ENCODE data around the gene APOA4.
A peak's percentile ranks its signal among the peaks of the same experiment; 100 is the strongest.

The APOA4 gene

DNA sequence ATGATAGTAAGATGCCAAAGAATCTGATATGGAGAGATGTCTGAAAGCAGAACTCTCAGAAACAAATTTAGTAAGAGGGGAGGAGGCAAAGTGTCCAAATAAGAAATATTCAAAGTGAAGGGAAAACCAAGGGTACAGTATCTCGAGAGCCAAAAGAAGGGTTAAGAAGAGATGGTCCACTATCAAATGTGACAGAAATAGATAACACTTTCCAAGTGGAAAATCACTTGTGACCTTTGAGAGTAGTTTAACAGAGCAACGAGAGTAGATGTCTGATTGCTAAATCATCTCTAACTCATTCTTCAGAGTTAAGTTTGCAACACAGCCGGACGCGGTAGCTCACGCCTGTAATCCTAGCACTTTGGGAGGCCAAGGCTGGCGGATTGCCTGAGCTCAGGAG, 46.0 kb downstream of the APOA4 start:
- no peak for DNase-seq (ENCODE audit: low read depth, low spot score)

DNA sequence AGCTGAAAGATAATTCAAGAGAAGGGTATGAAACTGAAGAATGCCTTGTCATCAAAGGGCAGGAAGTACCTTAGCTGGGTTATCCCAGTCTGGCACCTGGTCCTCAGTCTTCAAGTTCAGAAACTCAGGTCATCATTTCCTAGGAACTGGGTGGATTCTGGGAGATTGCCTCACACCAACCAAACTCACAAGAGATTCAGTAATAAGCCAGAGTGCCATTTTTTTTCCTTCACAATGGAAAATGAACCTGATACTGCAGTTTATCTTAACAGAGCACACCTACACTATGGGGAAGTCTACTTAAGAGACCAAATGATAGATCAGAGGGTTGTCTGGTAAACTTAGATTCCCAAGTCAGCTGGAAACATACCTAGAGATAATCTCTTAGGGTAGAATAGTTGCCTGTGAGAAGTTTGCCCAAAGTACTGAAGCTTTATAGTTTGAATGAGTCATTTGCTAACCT, 46.6 kb downstream of the APOA4 start:
- no peak for DNase-seq (ENCODE audit: low read depth, low spot score)

DNA sequence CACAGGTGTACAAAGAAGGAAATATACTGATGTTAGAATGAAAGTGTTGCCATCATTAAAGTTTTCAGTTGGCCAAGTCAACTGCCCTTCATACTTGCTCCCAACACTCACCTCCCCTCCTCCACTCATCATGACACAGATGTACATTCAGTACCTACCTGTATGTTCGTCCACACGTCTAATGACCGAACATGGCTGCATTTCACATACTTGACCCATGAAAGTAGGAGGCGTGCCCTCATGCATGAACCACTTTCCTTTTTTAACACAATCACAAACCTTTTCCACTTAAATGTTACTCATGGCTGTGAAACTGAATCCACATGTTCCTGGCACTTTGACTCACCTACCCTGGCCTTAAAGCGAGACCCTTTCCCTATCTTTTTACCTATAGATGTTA, 47.1 kb downstream of the APOA4 start:
- DNase-seq (ENCODE audit: low read depth, low spot score): no peak

DNA sequence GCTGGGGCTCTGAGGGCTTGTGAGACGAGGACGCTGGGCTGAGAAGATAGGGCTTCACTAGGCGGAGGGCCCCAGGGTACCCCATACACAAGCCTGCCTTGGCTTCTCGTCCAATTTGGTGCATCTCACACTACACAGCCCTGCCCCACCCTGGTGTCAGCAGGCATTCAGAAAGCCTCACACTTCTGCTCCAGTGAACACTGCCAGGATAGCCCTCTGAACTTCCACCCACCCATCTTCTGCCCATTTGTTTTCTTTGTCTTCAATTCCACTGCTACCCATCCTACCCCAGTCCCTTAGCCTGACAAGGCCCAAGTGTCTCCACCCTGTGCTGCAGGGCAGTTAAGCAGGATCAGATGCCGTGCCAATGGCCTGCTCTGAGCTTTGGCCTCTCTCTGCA, 48.4 kb downstream of the APOA4 start:
- DNase-seq (ENCODE audit: low read depth, low spot score): no peak

DNA sequence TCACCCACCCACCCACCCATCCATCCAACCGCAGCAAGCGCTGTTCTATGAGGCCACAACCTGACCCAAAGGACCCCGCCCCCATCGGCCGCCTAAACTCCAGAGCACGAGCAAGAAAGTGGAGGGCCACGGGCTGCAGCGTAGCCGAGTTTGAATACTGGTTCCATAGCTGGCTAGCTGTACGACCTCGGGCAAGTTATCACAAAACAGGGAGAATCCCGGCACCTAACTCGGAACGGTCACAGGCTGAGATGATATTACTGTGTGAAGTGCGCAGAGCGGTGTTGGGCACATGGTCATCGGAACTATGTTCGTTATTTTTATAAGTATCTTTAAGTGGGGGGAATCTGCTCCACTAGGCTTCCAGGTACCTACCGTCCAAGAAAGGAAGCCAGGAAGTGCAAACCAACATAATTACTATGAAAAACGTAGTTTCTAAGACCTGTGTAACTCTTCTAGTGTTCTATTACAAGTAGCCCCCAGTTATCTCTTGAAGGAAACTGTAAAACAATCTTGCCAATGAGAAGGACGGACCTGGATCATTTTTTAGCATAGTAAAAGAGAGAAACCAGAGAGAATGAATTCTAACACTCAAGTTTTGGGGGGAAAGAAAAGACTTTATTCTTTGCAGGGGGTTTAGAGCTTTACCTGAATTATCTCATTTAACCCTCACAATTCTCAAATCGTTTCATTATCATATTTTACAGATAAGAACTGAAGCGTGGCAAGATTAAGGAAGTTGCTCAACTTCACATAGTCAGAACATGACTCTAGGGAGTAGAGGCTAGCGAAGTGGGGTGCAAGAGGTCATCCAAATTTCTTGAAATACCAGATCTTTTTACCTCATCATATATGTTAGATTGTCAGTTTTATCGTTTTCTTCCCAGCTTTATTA, 49.7 kb downstream of the APOA4 start:
- DNase-seq (ENCODE audit: low read depth, low spot score): no peak

DNA sequence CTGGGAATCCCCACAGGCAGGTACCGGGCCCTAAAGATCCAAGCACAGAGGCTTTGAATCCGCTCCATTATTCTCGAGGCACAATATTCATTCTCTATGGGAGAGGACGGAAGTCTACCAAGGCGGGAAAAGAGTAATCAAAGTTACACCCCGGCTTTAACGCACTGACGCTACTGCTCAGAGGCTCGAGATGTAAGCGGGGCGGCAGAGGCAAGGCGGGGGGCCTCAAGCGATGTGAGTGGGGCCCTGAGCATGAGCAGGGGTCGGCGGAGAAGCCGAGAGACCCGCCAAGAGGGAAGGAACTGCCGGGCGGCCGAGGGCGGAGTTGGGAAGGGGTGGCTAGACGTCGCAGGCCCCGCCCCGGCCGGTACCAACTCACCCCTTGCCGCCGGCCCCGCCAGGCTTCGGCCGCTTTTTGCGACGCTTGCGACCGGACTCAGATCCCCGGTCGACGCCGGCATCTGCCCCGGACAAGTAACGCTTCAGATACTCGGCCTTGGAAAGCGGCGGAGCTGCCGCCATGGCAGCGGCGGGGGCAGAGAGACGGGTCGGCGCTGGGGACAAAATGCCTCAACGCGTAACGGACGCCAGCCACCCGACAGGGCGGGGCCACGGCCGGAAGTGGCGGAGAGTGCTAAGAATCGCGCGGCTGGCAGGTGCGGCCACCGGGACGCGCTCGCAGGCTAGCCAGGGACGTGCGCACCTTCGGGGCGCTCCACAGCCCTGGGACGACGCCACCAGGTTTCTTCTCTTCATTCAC, 50.5 kb downstream of the APOA4 start, which contains the start of gene BUD13:
Gene BUD13, minus strand, starts transcription at position 545 of the 760 bp plus-strand sequence. Its CDS starts 23 bp downstream, at position 522.
- peak; percentile 90 for DNase-seq (ENCODE audit: low read depth, low spot score)

DNA sequence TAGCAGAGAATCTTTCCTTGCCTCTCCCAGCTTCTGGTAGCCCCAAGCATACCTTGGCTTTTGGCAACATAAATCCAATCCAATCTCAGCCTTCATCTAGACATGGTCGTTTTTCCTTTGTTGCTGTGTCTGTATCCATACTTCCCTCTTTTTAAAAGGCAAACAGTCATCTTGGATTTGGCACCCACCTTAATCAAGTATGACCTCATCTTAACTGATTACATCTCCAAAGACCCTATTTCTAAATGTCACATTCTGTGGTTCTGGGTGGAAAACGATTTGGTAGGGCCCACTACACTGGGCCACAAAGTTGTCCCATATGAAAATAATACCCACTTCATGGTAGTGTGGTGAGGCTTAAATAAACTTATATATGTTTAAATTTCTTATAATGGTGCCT, 51.2 kb downstream of the APOA4 start:
- DNase-seq (ENCODE audit: low read depth, low spot score): no peak

Data from activated naive CD8-positive, alpha-beta T cell treated with anti-CD3 and anti-CD28 coated beads, Interleukin-2, amount 50 U/mL, for 16 hours (primary cell).